Tibial nerve (tissue), 4 donors: ENCODE measurements around the gene VAMP7.

Experiments
- CTCF ChIP-seq, 5 experiments: fragments of 200-600 bp in 3 of 5; fragments of 450-650 bp in 2 of 5; sonication (generic) in 3 of 5; IDR thresholded peaks; one replicate each; pipeline ENCODE4 v1.5.1; 2016 to 2019; ENCODE audit warnings: antibody characterized with exemption in 5 of 5, mild to moderate bottlenecking in 3 of 5, moderate library complexity in 2 of 5
- EP300 ChIP-seq, 2 donors: sonication (generic); formaldehyde crosslinking; IDR thresholded peaks; one replicate each; pipeline ENCODE4 v1.6.1; 2017; ENCODE audit warnings: antibody characterized with exemption in 2 of 2, mild to moderate bottlenecking in 1 of 2
- POLR2A ChIP-seq, 2 donors: fragments of 450-650 bp; IDR thresholded peaks; one replicate each; pipeline ENCODE4 v1.6.1; 2017; ENCODE audit warnings: antibody characterized with exemption in 2 of 2, mild to moderate bottlenecking in 2 of 2, moderate library complexity in 2 of 2

GRCh38 chrX:155874571-155875244 is 6.4 kb upstream of the VAMP7 start:
- TF ChIP-seq CTCF (IDR thresholded peaks at IDR 0.05) (no peak), POLR2A (IDR thresholded peaks at IDR 0.05) (no peak), EP300 (IDR thresholded peaks at IDR 0.05) (no peak)
